Measurements from ENCODE around the gene NDST4. TPM values are rescaled to one million over a fixed set of nuclear protein-coding genes. Genes with fewer than 3 reads are reported as not detected.

NDST4 gene
- total and polyA plus RNA-seq, 12 donors = 0.07 TPM; not detected in 11

DNA sequence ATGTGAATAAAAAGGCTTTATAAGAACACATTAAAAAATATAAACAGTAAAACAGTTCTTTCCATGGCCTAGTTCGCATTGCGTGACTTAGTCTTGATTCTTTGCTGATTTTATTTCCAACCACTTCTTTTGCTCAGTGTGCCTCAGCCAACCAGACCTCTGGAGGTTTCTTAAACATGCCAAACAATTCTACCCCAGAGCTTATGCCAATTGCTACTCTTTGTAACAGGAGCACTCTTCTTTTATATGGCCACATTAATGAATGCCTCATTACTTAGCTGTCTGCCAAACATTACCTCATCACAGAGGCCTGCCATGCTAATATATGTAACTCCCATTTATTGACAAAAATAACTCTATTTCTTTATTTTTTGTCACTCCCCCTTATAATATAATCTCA lies 202.3 kb downstream of the NDST4 start:
- Histone ChIP-seq H3K4me3 (no peak overlapping the region), H3K27me3 (no peaks in the 10 kb centered on the region), H3K27ac (no peak overlapping the region), H3K9me3 (no peaks in the 10 kb centered on the region), H3K36me3 (peaks cover 0 to 4% (median 0%) of the 10 kb centered on the region in 9 donors), H3K4me1 (no peaks in the 10 kb centered on the region)
- TF ChIP-seq, protein P1, sequence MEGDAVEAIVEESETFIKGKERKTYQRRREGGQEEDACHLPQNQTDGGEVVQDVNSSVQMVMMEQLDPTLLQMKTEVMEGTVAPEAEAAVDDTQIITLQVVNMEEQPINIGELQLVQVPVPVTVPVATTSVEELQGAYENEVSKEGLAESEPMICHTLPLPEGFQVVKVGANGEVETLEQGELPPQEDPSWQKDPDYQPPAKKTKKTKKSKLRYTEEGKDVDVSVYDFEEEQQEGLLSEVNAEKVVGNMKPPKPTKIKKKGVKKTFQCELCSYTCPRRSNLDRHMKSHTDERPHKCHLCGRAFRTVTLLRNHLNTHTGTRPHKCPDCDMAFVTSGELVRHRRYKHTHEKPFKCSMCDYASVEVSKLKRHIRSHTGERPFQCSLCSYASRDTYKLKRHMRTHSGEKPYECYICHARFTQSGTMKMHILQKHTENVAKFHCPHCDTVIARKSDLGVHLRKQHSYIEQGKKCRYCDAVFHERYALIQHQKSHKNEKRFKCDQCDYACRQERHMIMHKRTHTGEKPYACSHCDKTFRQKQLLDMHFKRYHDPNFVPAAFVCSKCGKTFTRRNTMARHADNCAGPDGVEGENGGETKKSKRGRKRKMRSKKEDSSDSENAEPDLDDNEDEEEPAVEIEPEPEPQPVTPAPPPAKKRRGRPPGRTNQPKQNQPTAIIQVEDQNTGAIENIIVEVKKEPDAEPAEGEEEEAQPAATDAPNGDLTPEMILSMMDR (IDR thresholded peaks at IDR 0.05) = no peak
- DNase-seq (no peak), ATAC-seq (no peak)
- intact Hi-C loops (cut with DNase I) = no loop called here
- WGBS, 2 donors = 84 to 93% methylated on average over 2 of the region's 2 CpGs

DNA sequence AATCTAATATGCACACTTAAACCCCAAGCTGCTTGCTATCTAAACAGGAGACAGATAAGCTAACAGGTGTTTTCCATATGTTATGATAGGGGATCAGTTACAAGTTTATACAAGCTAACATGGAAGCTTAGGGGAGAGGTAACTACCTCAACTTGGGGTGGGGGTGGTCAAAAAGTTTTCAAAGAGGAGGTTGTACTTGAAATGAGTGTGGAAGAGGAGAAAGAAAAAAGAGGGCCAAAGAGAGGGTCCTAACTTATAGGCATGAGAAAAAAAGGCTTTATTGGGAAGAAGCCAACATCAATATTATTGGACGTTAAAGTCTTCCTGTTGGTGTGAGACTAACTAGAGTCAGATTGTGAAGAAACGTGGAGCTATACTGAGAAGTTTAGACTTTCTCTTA lies 205.9 kb downstream of the NDST4 start:
- intact Hi-C loops (cut with DNase I) = no loop called here
- H3K27me3 ChIP-seq = no peaks in the 10 kb centered on the region
- TF ChIP-seq, protein P1 (IDR thresholded peaks at IDR 0.05) = no peak

DNA sequence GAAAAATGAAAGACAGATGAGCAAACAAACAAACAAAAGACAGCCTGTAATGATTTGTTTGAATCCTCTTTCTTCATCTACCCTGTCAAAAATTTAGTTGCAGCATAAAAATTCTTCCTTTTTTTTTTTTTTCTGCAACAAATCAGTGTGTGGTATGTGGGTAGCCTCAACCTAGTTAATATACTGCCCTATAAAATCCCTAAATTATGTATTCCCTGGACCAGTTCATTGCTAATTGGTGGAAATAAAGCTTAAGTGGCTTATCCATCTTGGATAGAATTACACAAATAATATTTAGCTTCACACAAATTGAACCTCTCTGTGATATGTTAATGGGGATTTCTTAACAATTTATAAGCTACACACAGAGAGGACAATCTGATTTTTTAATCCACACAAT lies 208.4 kb downstream of the NDST4 start:
- Histone ChIP-seq H3K9me3 (no peaks in the 10 kb centered on the region), H3K4me1 (no peaks in the 10 kb centered on the region), H3K27me3 (no peaks in the 10 kb centered on the region), H3K27ac (no peak overlapping the region), H3K36me3 (no peaks in the 10 kb centered on the region), H3K4me3 (no peak overlapping the region)
- DNase-seq = no peak
- intact Hi-C loops (cut with DNase I) = no loop called here
- TF ChIP-seq, protein P1 (IDR thresholded peaks at IDR 0.05) = no peak
- ATAC-seq = no peak

More for the DNA sequence above, 205.9 kb downstream of the NDST4 start:
- DNase-seq = no peak
- Histone ChIP-seq H3K4me1 (no peaks in the 10 kb centered on the region), H3K36me3 (no peaks in the 10 kb centered on the region), H3K27ac (no peak overlapping the region), H3K4me3 (no peak overlapping the region), H3K9me3 (no peaks in the 10 kb centered on the region)
- WGBS, 2 donors = 25 to 26% methylated on average over 2 of the region's 2 CpGs
- no peak for ATAC-seq

DNA sequence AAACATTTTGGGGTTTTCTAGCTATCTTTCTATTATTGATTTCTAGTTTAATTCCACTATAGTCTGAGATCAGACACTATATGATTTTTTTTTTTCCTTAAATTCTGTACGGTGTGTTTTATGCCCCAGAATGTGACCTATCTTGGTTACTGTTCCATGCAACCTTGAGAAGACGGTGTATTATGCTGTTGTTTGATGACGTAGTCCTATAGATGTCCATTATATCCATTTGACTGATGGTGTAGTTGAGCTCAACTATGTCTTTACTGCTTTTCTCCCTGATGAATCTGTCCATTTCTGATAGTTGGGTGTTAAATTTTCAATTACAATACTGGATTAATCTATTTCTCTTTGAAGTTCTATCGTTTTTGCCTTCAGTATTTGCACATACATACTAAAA lies 212.5 kb downstream of the NDST4 start:
- H3K4me1 ChIP-seq = no peaks in the 10 kb centered on the region
- intact Hi-C loops (cut with DNase I) = no loop called here
- ATAC-seq = no peak
- H3K4me3 ChIP-seq = no peak overlapping the region
- WGBS, 2 donors = 81 to 85% methylated on average over 4 of the region's 4 CpGs
- no peak for DNase-seq
- H3K27me3 ChIP-seq = no peaks in the 10 kb centered on the region
- no peaks in the 10 kb centered on the region for H3K36me3 ChIP-seq
- H3K9me3 ChIP-seq = no peaks in the 10 kb centered on the region
- no peak overlapping the region for H3K27ac ChIP-seq
- TF ChIP-seq, protein P1 (IDR thresholded peaks at IDR 0.05) = no peak

DNA sequence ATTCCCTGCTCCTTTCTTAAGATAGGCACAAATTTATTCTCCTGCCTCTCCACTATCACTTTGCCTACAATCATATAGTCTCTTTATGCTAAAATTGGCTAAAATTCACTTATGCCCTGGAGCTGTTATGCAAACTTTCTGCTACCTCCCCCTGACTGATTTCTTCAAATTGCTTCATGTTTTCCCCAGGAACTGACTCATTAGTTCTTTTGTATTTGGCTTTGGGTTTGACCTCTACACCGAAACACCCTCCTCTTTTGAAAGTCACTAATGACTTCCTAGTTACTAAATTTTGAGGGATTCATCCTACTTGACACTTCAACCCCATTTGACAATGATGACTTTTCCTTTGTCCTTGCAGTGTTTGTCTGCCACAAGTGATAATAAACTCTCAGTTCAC lies 222.6 kb downstream of the NDST4 start:
- no peaks in the 10 kb centered on the region for H3K4me1 ChIP-seq
- intact Hi-C loops (cut with DNase I) = no loop called here
- H3K4me3 ChIP-seq = no peak overlapping the region
- 54 to 58% methylated on average over 1 of the region's 1 CpG for WGBS, 2 donors
- H3K9me3 ChIP-seq = peaks cover 0 to 16% (median 0%) of the 10 kb centered on the region in 11 donors
- DNase-seq (no peak), ATAC-seq (no peak)
- H3K27me3 ChIP-seq = no peaks in the 10 kb centered on the region
- TF ChIP-seq, protein P1 (IDR thresholded peaks at IDR 0.05) = no peak
- no peak overlapping the region for H3K27ac ChIP-seq
- no peaks in the 10 kb centered on the region for H3K36me3 ChIP-seq
